Spleen (tissue), 11 donors: ENCODE measurements around the gene ZNF804B. TPM values are rescaled to one million over a fixed set of nuclear protein-coding genes. Genes with fewer than 3 reads are reported as not detected.
"Not testable (repeated sequence)": the region's sequence is repeated elsewhere in the genome, so short reads cannot be mapped to it uniquely, and the experiment has no call there.

ENCODE experiments used
- DNase-seq: peaks from one replicate; pipeline ENCODE4 v3.0.0-alpha.2; 2020
- H3K27ac ChIP-seq, 8 donors: fragments of 200-600 bp; sonication (generic) in 7 of 8; 1 replicate in 4 of 8; 2 replicates in 4 of 8; pipeline versions ENCODE4 v1.5.0 to v1.8.0; 2016 to 2021; ENCODE audit warnings: inconsistent platforms in 4 of 8, mild to moderate bottlenecking in 4 of 8, moderate library complexity in 1 of 8
- H3K27me3 ChIP-seq, 7 donors: fragments of 200-600 bp; sonication (generic) in 6 of 7; replicated peaks in 1 of 7; 1 replicate in 4 of 7; 2 replicates in 3 of 7; pipeline versions ENCODE4 v1.5.0 to v1.8.0; 2016 to 2021; ENCODE audit warnings: inconsistent platforms in 3 of 7, mild to moderate bottlenecking in 1 of 7
- H3K36me3 ChIP-seq, 6 donors: fragments of 200-600 bp; sonication (generic) in 5 of 6; 1 replicate in 4 of 6; 2 replicates in 2 of 6; pipeline versions ENCODE4 v1.5.0 to v1.8.0; 2016 to 2021; ENCODE audit warnings: inconsistent platforms in 2 of 6
- H3K4me1 ChIP-seq, 6 donors: fragments of 200-600 bp; sonication (generic) in 5 of 6; 1 replicate in 3 of 6; 2 replicates in 3 of 6; pipeline versions ENCODE4 v1.5.0 to v1.8.0; 2016 to 2021; ENCODE audit warnings: inconsistent platforms in 3 of 6
- H3K4me3 ChIP-seq, 8 donors: fragments of 200-600 bp; sonication (generic) in 7 of 8; 1 replicate in 4 of 8; 2 replicates in 4 of 8; pipeline versions ENCODE4 v1.5.0 to v1.8.0; 2016 to 2021; ENCODE audit warnings: inconsistent platforms in 4 of 8, mild to moderate bottlenecking in 4 of 8, moderate library complexity in 2 of 8
- H3K9me3 ChIP-seq, 8 donors: fragments of 200-600 bp; sonication (generic) in 7 of 8; 1 replicate in 4 of 8; 2 replicates in 4 of 8; pipeline versions ENCODE4 v1.5.0 to v1.8.0; 2016 to 2021; ENCODE audit warnings: inconsistent platforms in 4 of 8
- CTCF ChIP-seq, 11 experiments: fragments of 200-600 bp in 7 of 11; fragments of 450-650 bp in 4 of 11; sonication (generic) in 4 of 11; IDR thresholded peaks in 8 of 11; conservative IDR thresholded peaks in 3 of 11; 1 replicate in 7 of 11; 2 replicates in 4 of 11; pipeline versions ENCODE4 v1.4.0 to v1.8.0; 2016 to 2021; ENCODE audit warnings: antibody characterized with exemption in 11 of 11, inconsistent platforms in 4 of 11, mild to moderate bottlenecking in 1 of 11
- POLR2A ChIP-seq, 3 donors: fragments of 450-650 bp; IDR thresholded peaks; one replicate each; pipeline ENCODE4 v1.5.1; 2017; ENCODE audit warnings: antibody characterized with exemption in 3 of 3, mild to moderate bottlenecking in 1 of 3
- POLR2AphosphoS5 ChIP-seq, 3 donors: sonication (generic); formaldehyde crosslinking; IDR thresholded peaks; one replicate each; pipeline ENCODE4 v1.5.1; 2017; ENCODE audit warnings: antibody characterized with exemption in 3 of 3
- WGBS, 5 donors: extraction: QIAGEN DNeasy Blood & Tissue Kit in 3 of 5; methylation state at CpG; one replicate each; pipeline versions ENCODE4 v1.1.5 to v1.1.7; 2013 to 2018; 5-methylcytosine and 5-hydroxymethylcytosine counted together
- intact Hi-C: fragments of 100-400 bp; cut with DNase I; formaldehyde crosslinking; loops from one replicate; pipeline ENCODE4 v1.15.0; 2023; ENCODE audit warnings: low total_unique reads
- polyA plus RNA-seq, 3 donors: library from polyadenylated mRNA; stranded (reverse); fragments of 200-250 nt; gene quantifications; one replicate each; pipeline ENCODE4 v1.2.1, GENCODE V29; 2013
- total RNA-seq, 7 donors: library from RNA; depleted of rRNA in 3 of 7; stranded (reverse); fragments of >200 nt in 3 of 7; fragmentation: NEBNext Ultra II Directional in 4 of 7; extraction: Animal tissue kit (Norgen Biotek cat#: 25700) in 4 of 7; gene quantifications; one replicate each; pipeline versions ENCODE4 v1.1.0 to v1.2.1, GENCODE V29; 2016 to 2021
- donor health status: healthy with polysubstance abuse.
- donor health status: DM: no; HTN: no; CAD: no; lungs with moderate emphysema.
- donor health status: DM: no; HTN: no; CAD: no.
- donor health status: Bipolar disorder and iron deficiency.
- donor health status: healthy.
- donor health status: DM: no; HTN: no; CAD: no.
- donor health status: DM: yes; HTN: yes; CAD: no.

ZNF804B gene
- total and polyA plus RNA-seq, 10 donors = not detected

- H3K27me3 ChIP-seq = no peaks in the 10 kb centered on the region
- intact Hi-C loops = no loop called here
- H3K36me3 ChIP-seq = no peaks in the 10 kb centered on the region
- TF ChIP-seq POLR2A (IDR thresholded peaks at IDR 0.05) = no peak
- no peak for TF ChIP-seq CTCF (IDR thresholded peaks at IDR 0.05 in 8 of 11, conservative IDR thresholded peaks at IDR 0.05 in 3 of 11)
- no peak for TF ChIP-seq POLR2AphosphoS5 (IDR thresholded peaks at IDR 0.05)
- H3K4me1 ChIP-seq = no peaks in the 10 kb centered on the region
- WGBS, 5 donors = 66 to 75% (median 71%) methylated on average over 2 of the region's 2 CpGs
- H3K9me3 ChIP-seq = no peaks in the 10 kb centered on the region
- H3K4me3 ChIP-seq = no peak overlapping the region
- no peak overlapping the region for H3K27ac ChIP-seq
- DNase-seq = no peak
Observed at GRCh38 chr7:89200758-89201157, 441.3 kb downstream of the ZNF804B start.

- TF ChIP-seq POLR2A (IDR thresholded peaks at IDR 0.05) (no peak), POLR2AphosphoS5 (IDR thresholded peaks at IDR 0.05) (no peak), CTCF (IDR thresholded peaks at IDR 0.05 in 8 of 11, conservative IDR thresholded peaks at IDR 0.05 in 3 of 11) (no peak)
- peaks cover 0 to 8% (median 4%) of the 10 kb centered on the region in 8 donors for H3K9me3 ChIP-seq
- intact Hi-C loops = no loop called here
- 49 to 72% (median 57%) methylated on average over 2 of the region's 2 CpGs for WGBS, 5 donors
- no peaks in the 10 kb centered on the region for H3K27me3 ChIP-seq
- no peak overlapping the region for H3K27ac ChIP-seq
- no peaks in the 10 kb centered on the region for H3K4me1 ChIP-seq
- no peak overlapping the region for H3K4me3 ChIP-seq
- no peak for DNase-seq
- H3K36me3 ChIP-seq = no peaks in the 10 kb centered on the region
Observed at GRCh38 chr7:89223900-89224395, 464.4 kb downstream of the ZNF804B start.

GRCh38 chr7:89228688-89229171, 469.2 kb downstream of the ZNF804B start:
- peaks cover 0 to 34% (median 5%) of the 10 kb centered on the region in 8 donors for H3K9me3 ChIP-seq
- H3K27me3 ChIP-seq, H3K4me3 ChIP-seq, DNase-seq, intact Hi-C loops, H3K4me1 ChIP-seq, H3K27ac ChIP-seq, H3K36me3 ChIP-seq: not testable (repeated sequence)
- WGBS, 5 donors = 92 to 98% (median 95%) methylated on average over 11 to 31 of the region's 31 CpGs

- Histone ChIP-seq H3K4me3 (no peak overlapping the region), H3K9me3 (peaks cover 0 to 7% (median 0%) of the 10 kb centered on the region in 8 donors), H3K36me3 (no peaks in the 10 kb centered on the region), H3K4me1 (no peaks in the 10 kb centered on the region), H3K27me3 (no peaks in the 10 kb centered on the region), H3K27ac (no peak overlapping the region)
- TF ChIP-seq POLR2AphosphoS5 (IDR thresholded peaks at IDR 0.05) = no peak
- TF ChIP-seq CTCF (IDR thresholded peaks at IDR 0.05 in 8 of 11, conservative IDR thresholded peaks at IDR 0.05 in 3 of 11) = no peak
- intact Hi-C loops = no loop called here
- DNase-seq = no peak
Observed at GRCh38 chr7:89238156-89238555, 478.7 kb downstream of the ZNF804B start.

GRCh38 chr7:89246196-89246595, 486.7 kb downstream of the ZNF804B start:
- intact Hi-C loops = no loop called here
- Histone ChIP-seq H3K27ac (no peak overlapping the region), H3K4me3 (no peak overlapping the region), H3K4me1 (no peaks in the 10 kb centered on the region), H3K27me3 (no peaks in the 10 kb centered on the region), H3K9me3 (peaks cover 0 to 51% (median 30%) of the 10 kb centered on the region in 8 donors), H3K36me3 (no peaks in the 10 kb centered on the region)
- no peak for TF ChIP-seq CTCF (IDR thresholded peaks at IDR 0.05 in 8 of 11, conservative IDR thresholded peaks at IDR 0.05 in 3 of 11)
- no peak for TF ChIP-seq POLR2A (IDR thresholded peaks at IDR 0.05)
- no peak for TF ChIP-seq POLR2AphosphoS5 (IDR thresholded peaks at IDR 0.05)
- no peak for DNase-seq
